Right atrium auricular region (tissue), 2 donors: Measurements from ENCODE around the gene MTUS2. TPM values are rescaled to one million over a fixed set of nuclear protein-coding genes. Genes with fewer than 3 reads are reported as not detected.

Source experiments
- DNase-seq: peaks from one replicate; pipeline ENCODE4 v3.0.0-alpha.2; 2019; ENCODE audit warnings: low spot score
- H3K27ac ChIP-seq, 2 donors: fragments of 200-600 bp; sonication (generic); 1 replicate in 1 of 2; 2 replicates in 1 of 2; pipeline ENCODE4 v1.5.1; 2016 to 2019
- H3K27me3 ChIP-seq, 2 donors: fragments of 200-600 bp; sonication (generic); one replicate each; pipeline versions ENCODE4 v1.5.1 to v1.6.0; 2017 to 2019
- H3K36me3 ChIP-seq: fragments of 200-600 bp; sonication (generic); one replicate; pipeline ENCODE4 v1.5.1; 2016
- H3K4me1 ChIP-seq, 2 donors: fragments of 200-600 bp; sonication (generic); one replicate each; pipeline versions ENCODE4 v1.5.1 to v1.6.0; 2017 to 2019
- H3K4me3 ChIP-seq, 2 donors: fragments of 200-600 bp; sonication (generic); 1 replicate in 1 of 2; 2 replicates in 1 of 2; pipeline ENCODE4 v1.5.1; 2017 to 2019; ENCODE audit warnings: mild to moderate bottlenecking in 1 of 2, moderate library complexity in 1 of 2
- H3K9me3 ChIP-seq, 2 donors: fragments of 200-600 bp; sonication (generic); one replicate each; pipeline ENCODE4 v1.5.1; 2019
- CTCF ChIP-seq, 2 donors: fragments of 200-600 bp; sonication (generic); IDR thresholded peaks; one replicate each; pipeline ENCODE4 v1.5.1; 2019; ENCODE audit warnings: antibody characterized with exemption in 2 of 2
- total RNA-seq, 2 donors: library from RNA; depleted of rRNA; stranded (reverse); fragments of >200 nt; gene quantifications; one replicate each; pipeline ENCODE4 v1.1.0, GENCODE V29; 2016

MTUS2 gene
- total RNA-seq, 2 donors from 2014 or later: 34.6 to 142 TPM

GRCh38 chr13:29315847-29316246, 495.7 kb downstream of the MTUS2 start:
- Histone ChIP-seq H3K27ac (no peak overlapping the region), H3K9me3 (no peaks in the 10 kb centered on the region), H3K4me1 (no peaks in the 10 kb centered on the region), H3K4me3 (no peak overlapping the region), H3K36me3 (no peaks in the 10 kb centered on the region), H3K27me3 (no peaks in the 10 kb centered on the region)
- no peak for TF ChIP-seq CTCF (IDR thresholded peaks at IDR 0.05)
- DNase-seq: no peak

GRCh38 chr13:29317828-29318227, 497.7 kb downstream of the MTUS2 start:
- Histone ChIP-seq H3K9me3 (no peaks in the 10 kb centered on the region), H3K27ac (no peak overlapping the region), H3K27me3 (no peaks in the 10 kb centered on the region), H3K36me3 (no peaks in the 10 kb centered on the region), H3K4me3 (no peak overlapping the region), H3K4me1 (no peaks in the 10 kb centered on the region)
- no peak for DNase-seq
- TF ChIP-seq CTCF (IDR thresholded peaks at IDR 0.05): no peak

GRCh38 chr13:29318741-29319140, 498.6 kb downstream of the MTUS2 start:
- Histone ChIP-seq H3K27ac (no peak overlapping the region), H3K27me3 (no peaks in the 10 kb centered on the region), H3K4me3 (no peak overlapping the region), H3K9me3 (no peaks in the 10 kb centered on the region), H3K36me3 (no peaks in the 10 kb centered on the region), H3K4me1 (no peaks in the 10 kb centered on the region)
- no peak for DNase-seq
- TF ChIP-seq CTCF (IDR thresholded peaks at IDR 0.05): no peak

GRCh38 chr13:29319451-29319850, 499.3 kb downstream of the MTUS2 start:
- TF ChIP-seq CTCF (IDR thresholded peaks at IDR 0.05): no peak
- no peaks in the 10 kb centered on the region for H3K36me3 ChIP-seq
- H3K27me3 ChIP-seq: no peaks in the 10 kb centered on the region
- no peaks in the 10 kb centered on the region for H3K4me1 ChIP-seq
- no peaks in the 10 kb centered on the region for H3K9me3 ChIP-seq
- no peak overlapping the region for H3K27ac ChIP-seq
- H3K4me3 ChIP-seq: no peak overlapping the region
- no peak for DNase-seq

GRCh38 chr13:29323954-29324353, 503.8 kb downstream of the MTUS2 start:
- H3K4me3 ChIP-seq: no peak overlapping the region
- no peak for TF ChIP-seq CTCF (IDR thresholded peaks at IDR 0.05)

GRCh38 chr13:29324601-29325000, 504.5 kb downstream of the MTUS2 start:
- TF ChIP-seq CTCF (IDR thresholded peaks at IDR 0.05): no peak
- Histone ChIP-seq H3K27me3 (no peaks in the 10 kb centered on the region), H3K27ac (no peak overlapping the region), H3K36me3 (no peaks in the 10 kb centered on the region), H3K4me1 (no peaks in the 10 kb centered on the region), H3K4me3 (no peak overlapping the region), H3K9me3 (no peaks in the 10 kb centered on the region)
- DNase-seq: no peak

More at GRCh38 chr13:29323954-29324353, 503.8 kb downstream of the MTUS2 start:
- Histone ChIP-seq H3K27ac (no peak overlapping the region), H3K9me3 (no peaks in the 10 kb centered on the region), H3K27me3 (no peaks in the 10 kb centered on the region), H3K4me1 (no peaks in the 10 kb centered on the region), H3K36me3 (no peaks in the 10 kb centered on the region)
- no peak for DNase-seq
